Aorta (tissue), 5 donors: ENCODE measurements around the gene DDHD1. TPM values are rescaled to one million over a fixed set of nuclear protein-coding genes. Genes with fewer than 3 reads are reported as not detected.
A peak's percentile ranks its signal among the peaks of the same experiment; 100 is the strongest.
"Not testable (repeated sequence)": the region's sequence is repeated elsewhere in the genome, so short reads cannot be mapped to it uniquely, and the experiment has no call there.

Experiments used
- ATAC-seq: fragments of 200-7000 bp; cut with Tn5 transposase; one replicate; pipeline ENCODE4 v1.9.1; 2022; ENCODE audit warnings: moderate library complexity; ENCODE audit not compliant: low FRiP score
- DNase-seq, 2 donors: peaks; one replicate each; pipeline ENCODE4 v3.0.0-alpha.2; 2020
- H3K27ac ChIP-seq, 2 donors: one replicate each; pipeline ENCODE4 v1.5.1; 2013; ENCODE audit warnings: low read length in 2 of 2, mild to moderate bottlenecking in 2 of 2, moderate library complexity in 2 of 2, control low read depth in 1 of 2, inconsistent platforms in 1 of 2, low read depth in 1 of 2
- H3K27me3 ChIP-seq, 2 donors: one replicate each; pipeline ENCODE4 v1.6.1; 2013; ENCODE audit warnings: control low read depth in 1 of 2, low read length in 1 of 2, mild to moderate bottlenecking in 1 of 2, moderate library complexity in 1 of 2; ENCODE audit not compliant: insufficient read depth in 2 of 2, control insufficient read depth in 1 of 2
- H3K36me3 ChIP-seq, 2 donors: one replicate each; pipeline ENCODE4 v1.6.1; 2013; ENCODE audit warnings: control low read depth in 1 of 2, low read length in 1 of 2, mild to moderate bottlenecking in 1 of 2; ENCODE audit not compliant: insufficient read depth in 2 of 2, control insufficient read depth in 1 of 2
- H3K4me1 ChIP-seq, 2 donors: one replicate each; pipeline ENCODE4 v1.6.1; 2013; ENCODE audit warnings: low read length in 2 of 2, control low read depth in 1 of 2, mild to moderate bottlenecking in 1 of 2, moderate library complexity in 1 of 2; ENCODE audit not compliant: insufficient read depth in 2 of 2, control insufficient read depth in 1 of 2
- H3K4me3 ChIP-seq, 2 donors: one replicate each; pipeline ENCODE4 v1.5.1; 2013; ENCODE audit warnings: low read length in 2 of 2, control low read depth in 1 of 2, mild to moderate bottlenecking in 1 of 2
- H3K9me3 ChIP-seq: one replicate; pipeline ENCODE4 v1.6.1; 2013; ENCODE audit warnings: mild to moderate bottlenecking, low read length; ENCODE audit not compliant: control insufficient read depth
- WGBS, 2 donors: extraction: QIAGEN DNeasy Blood & Tissue Kit; methylation state at CpG; one replicate each; pipeline ENCODE4 v1.1.7; 2013; 5-methylcytosine and 5-hydroxymethylcytosine counted together
- intact Hi-C, 2 donors: fragments of 100-400 bp; cut with DNase I; formaldehyde crosslinking; loops; one replicate each; pipeline versions ENCODE4 v1.14.2 to v1.15.0; 2022
- polyA plus RNA-seq, 2 donors: library from polyadenylated mRNA; stranded (reverse); fragments of 200-250 nt; gene quantifications; one replicate each; pipeline ENCODE4 v1.2.3, GENCODE V29; 2013
- total RNA-seq, 2 donors: library from RNA; stranded (reverse); fragmentation: NEBNext Ultra II Directional; extraction: Animal tissue kit (Norgen Biotek cat#: 25700); gene quantifications; one replicate each; pipeline ENCODE4 v1.2.1, GENCODE V29; 2021
- donor health status: healthy with polysubstance abuse.
- donor health status: Bipolar disorder and iron deficiency.
- donor health status: DM: no; HTN: no; CAD: no.
- donor health status: DM: no; HTN: no; CAD: no.
- donor health status: DM: yes; HTN: yes; CAD: no.

Gene DDHD1
- total and polyA plus RNA-seq, 4 donors, result 1.1 to 29.8 (median 13.5) TPM

GRCh38 chr14:53126731-53127130, 26.4 kb downstream of the DDHD1 start:
- Histone ChIP-seq H3K4me3 (no peak overlapping the region), H3K4me1 (no peaks in the 10 kb centered on the region), H3K9me3 (no peaks in the 10 kb centered on the region), H3K27me3 (no peaks in the 10 kb centered on the region), H3K36me3 (no peaks in the 10 kb centered on the region), H3K27ac (no peak overlapping the region)
- DNase-seq, result no peak
- intact Hi-C loops, result no loop called here
- WGBS, 2 donors, result 35 to 43% methylated on average over 6 of the region's 6 CpGs
- no peak for ATAC-seq

GRCh38 chr14:53124786-53125185, 28.3 kb downstream of the DDHD1 start:
- intact Hi-C loops, result no loop called here
- no peaks in the 10 kb centered on the region for H3K9me3 ChIP-seq
- WGBS, 2 donors, result 86 to 92% methylated on average over 3 of the region's 3 CpGs

GRCh38 chr14:53121419-53121818, 31.7 kb downstream of the DDHD1 start:
- H3K27ac ChIP-seq, H3K27me3 ChIP-seq, H3K9me3 ChIP-seq, H3K4me1 ChIP-seq, intact Hi-C loops, ATAC-seq, H3K36me3 ChIP-seq, H3K4me3 ChIP-seq, DNase-seq: not testable (repeated sequence)
- WGBS, 2 donors, result 96 to 98% methylated on average over 2 of the region's 2 CpGs

More at GRCh38 chr14:53124786-53125185, 28.3 kb downstream of the DDHD1 start:
- no peak overlapping the region for H3K4me3 ChIP-seq
- no peaks in the 10 kb centered on the region for H3K36me3 ChIP-seq
- no peak for ATAC-seq
- no peaks in the 10 kb centered on the region for H3K27me3 ChIP-seq
- H3K4me1 ChIP-seq, result no peaks in the 10 kb centered on the region
- H3K27ac ChIP-seq, result no peak overlapping the region
- DNase-seq, result no peak

- 77 to 85% methylated on average over 4 of the region's 4 CpGs for WGBS, 2 donors
- H3K9me3 ChIP-seq, H3K36me3 ChIP-seq, H3K4me1 ChIP-seq, intact Hi-C loops, H3K27me3 ChIP-seq, DNase-seq, H3K27ac ChIP-seq, ATAC-seq, H3K4me3 ChIP-seq: not testable (repeated sequence)
These were observed 35.6 kb downstream of the DDHD1 start for GRCh38 chr14:53117479-53117878.

GRCh38 chr14:53113989-53114388, 39.1 kb downstream of the DDHD1 start:
- H3K4me3 ChIP-seq, result no peak overlapping the region
- no peak overlapping the region for H3K27ac ChIP-seq
- DNase-seq (no peak), ATAC-seq (no peak)
- no peaks in the 10 kb centered on the region for H3K4me1 ChIP-seq
- no peaks in the 10 kb centered on the region for H3K27me3 ChIP-seq
- no peaks in the 10 kb centered on the region for H3K36me3 ChIP-seq
- WGBS, 2 donors, result 92 to 96% methylated on average over 10 of the region's 10 CpGs
- intact Hi-C loops, result no loop called here
- no peaks in the 10 kb centered on the region for H3K9me3 ChIP-seq

- H3K4me3 ChIP-seq, result no peak overlapping the region
- 98 to 100% methylated on average over 1 of the region's 1 CpG for WGBS, 2 donors
- no peaks in the 10 kb centered on the region for H3K9me3 ChIP-seq
- ATAC-seq (no peak), DNase-seq (no peak)
- H3K27me3 ChIP-seq, result no peaks in the 10 kb centered on the region
- H3K4me1 ChIP-seq, result no peaks in the 10 kb centered on the region
- intact Hi-C loops, result no loop called here
- H3K36me3 ChIP-seq, result no peaks in the 10 kb centered on the region
- H3K27ac ChIP-seq, result no peak overlapping the region
These were observed 43.0 kb downstream of the DDHD1 start for GRCh38 chr14:53110096-53110495.

- Histone ChIP-seq H3K27ac (no peak overlapping the region), H3K36me3 (no peaks in the 10 kb centered on the region), H3K4me1 (no peaks in the 10 kb centered on the region), H3K4me3 (no peak overlapping the region), H3K27me3 (no peaks in the 10 kb centered on the region), H3K9me3 (no peaks in the 10 kb centered on the region)
- WGBS, 2 donors, result 65 to 69% methylated on average over 5 of the region's 5 CpGs
- DNase-seq (no peak), ATAC-seq (no peak)
- intact Hi-C loops, result no loop called here
These were observed 43.8 kb downstream of the DDHD1 start for GRCh38 chr14:53109105-53110041.

GRCh38 chr14:53108292-53109104, 44.6 kb downstream of the DDHD1 start:
- 85 to 89% methylated on average over 10 of the region's 10 CpGs for WGBS, 2 donors
- H3K9me3 ChIP-seq, result no peaks in the 10 kb centered on the region
- ATAC-seq (peak; percentile 50), DNase-seq (no peak)
- no peaks in the 10 kb centered on the region for H3K27me3 ChIP-seq
- H3K4me3 ChIP-seq, result no peak overlapping the region
- no peaks in the 10 kb centered on the region for H3K36me3 ChIP-seq
- no peak overlapping the region for H3K27ac ChIP-seq
- intact Hi-C loops, result no loop called here
- no peaks in the 10 kb centered on the region for H3K4me1 ChIP-seq
